HepG2 (cell line): ENCODE data around the gene ADRA2A. TPM values are rescaled to one million over a fixed set of nuclear protein-coding genes. Genes with fewer than 3 reads are reported as not detected.

ENCODE experiments used
- ATAC-seq: fragments of 200-7000 bp; cut with Tn5 transposase; 3 replicates; pipeline ENCODE4 v1.9.1; 2020; ENCODE audit warnings: mild to moderate bottlenecking, moderate library complexity
- BruUV-seq: library from RNA; stranded (reverse); fragments of 400-500 nt; replicated peaks from 2 replicates; lab custom pipeline; 2021; lab: Mats Ljungman, UMichigan
- CTCF ChIA-PET: fragments of 300-600 bp; formaldehyde crosslinking; extraction: SDS; loops from one replicate; lab custom pipeline; 2021; ENCODE audit warnings: low total read pairs, inconsistent platforms, low intra/inter-chr PET ratio; lab: Yijun Ruan, JAX
- POLR2A ChIA-PET: fragments of 350-600 bp; sonication (Branson Sonifier 250); formaldehyde crosslinking; loops from one replicate; lab custom pipeline; 2020; ENCODE audit warnings: antibody characterized with exemption, inconsistent platforms; lab: Yijun Ruan, JAX
- DNase-seq: peaks from one replicate; pipeline ENCODE4 v3.0.0-alpha.2; 2015; ENCODE audit warnings: low spot score
- FAIRE-seq: peaks from 3 replicates; lab custom pipeline; 2011; peaks lifted over from hg19 to GRCh38; lab: Jason Lieb, UNC
- H2AFZ ChIP-seq: one replicate; pipeline ENCODE4 v1.6.1; 2011; ENCODE audit warnings: low read length, inconsistent platforms
- H3K27ac ChIP-seq: fragments of 300-600 bp; 3 replicates; pipeline ENCODE4 v1.8.0; 2011; ENCODE audit warnings: mixed run types, mild to moderate bottlenecking, mixed read lengths, low read length, inconsistent platforms; ENCODE audit not compliant: insufficient read depth; ENCODE audit errors: extremely low read length
- H3K27me3 ChIP-seq, 2 experiments: fragments of 200-600 bp in 1 of 2; 2 replicates in 1 of 2; 3 replicates in 1 of 2; pipeline versions ENCODE4 v1.6.0 to v1.8.0; 2011; ENCODE audit warnings: low read length in 2 of 2, mild to moderate bottlenecking in 2 of 2, moderate library complexity in 2 of 2, inconsistent platforms in 1 of 2; ENCODE audit not compliant: insufficient read depth in 2 of 2, control insufficient read depth in 1 of 2
- H3K36me3 ChIP-seq, 2 experiments: fragments of 200-600 bp in 1 of 2; replicated peaks in 1 of 2; 2 replicates in 1 of 2; 3 replicates in 1 of 2; pipeline versions ENCODE4 v1.5.1 to v1.8.0; 2011; ENCODE audit warnings: low read length in 2 of 2, inconsistent platforms in 1 of 2; ENCODE audit not compliant: insufficient read depth in 2 of 2, control insufficient read depth in 1 of 2
- H3K4me1 ChIP-seq: 2 replicates; pipeline ENCODE4 v1.5.1; 2012; ENCODE audit warnings: low read length, inconsistent platforms; ENCODE audit not compliant: insufficient read depth
- H3K4me2 ChIP-seq: 2 replicates; pipeline ENCODE4 v1.6.0; 2011; ENCODE audit warnings: low read depth, low read length, inconsistent platforms
- H3K4me3 ChIP-seq, 3 experiments: fragments of 200-600 bp in 1 of 3; sonication (generic), shearing (Covaris generic) in 1 of 3; replicated peaks in 1 of 3; 2 replicates each; pipeline ENCODE4 v1.5.1; 2011 to 2016; ENCODE audit warnings: low read length in 3 of 3, inconsistent platforms in 2 of 3, low read depth in 2 of 3, mild to moderate bottlenecking in 2 of 3, control low read depth in 1 of 3, mixed read lengths in 1 of 3; ENCODE audit not compliant: insufficient read depth in 1 of 3
- H3K79me2 ChIP-seq: one replicate; pipeline ENCODE4 v1.6.1; 2011; ENCODE audit warnings: low read length, inconsistent platforms; ENCODE audit not compliant: insufficient read depth
- H3K9ac ChIP-seq: 2 replicates; pipeline ENCODE4 v1.6.0; 2011; ENCODE audit warnings: mild to moderate bottlenecking, low read depth, low read length, inconsistent platforms; ENCODE audit not compliant: insufficient read depth
- H3K9me3 ChIP-seq: 2 replicates; pipeline ENCODE4 v1.5.1; 2012; ENCODE audit warnings: mild to moderate bottlenecking, low read length
- H4K20me1 ChIP-seq: 2 replicates; pipeline ENCODE4 v1.6.0; 2011; ENCODE audit warnings: inconsistent platforms, mild to moderate bottlenecking, low read length, moderate library complexity; ENCODE audit not compliant: insufficient read depth
- BCLAF1 ChIP-seq: fragments of 450-650 bp; IDR thresholded peaks from 2 replicates; pipeline ENCODE4 v1.6.1; 2017; ENCODE audit warnings: mild to moderate bottlenecking
- EEA1 ChIP-seq: sonication (generic); formaldehyde crosslinking; IDR thresholded peaks from 2 replicates; pipeline ENCODE4 v1.5.1; 2020; ENCODE audit warnings: mild to moderate bottlenecking, missing genetic modification reagents, borderline replicate concordance
- FOXM1 ChIP-seq: sonication (generic); formaldehyde crosslinking; IDR thresholded peaks from 2 replicates; pipeline ENCODE4 v1.5.0; 2020; ENCODE audit warnings: missing genetic modification reagents
- GZF1 ChIP-seq: sonication (generic); formaldehyde crosslinking; IDR thresholded peaks from 2 replicates; pipeline ENCODE4 v1.5.1; 2020; ENCODE audit warnings: mild to moderate bottlenecking, missing genetic modification reagents
- HDAC2 ChIP-seq: sonication (generic); formaldehyde crosslinking; IDR thresholded peaks from 2 replicates; pipeline ENCODE4 v1.4.0; 2020; ENCODE audit warnings: missing genetic modification reagents
- PAXIP1 ChIP-seq: sonication (generic); formaldehyde crosslinking; conservative IDR thresholded peaks from 2 replicates; pipeline ENCODE4 v1.4.0; 2020; ENCODE audit warnings: mild to moderate bottlenecking, missing genetic modification reagents, moderate library complexity
- POLR2G ChIP-seq: fragments of 200-400 bp; formaldehyde crosslinking; IDR thresholded peaks from 2 replicates; pipeline ENCODE4 v1.6.1; 2018; ENCODE audit warnings: mild to moderate bottlenecking, low read depth, low read length, moderate library complexity
- RBAK ChIP-seq: sonication (generic); formaldehyde crosslinking; IDR thresholded peaks from 2 replicates; pipeline ENCODE4 v1.5.1; 2020; ENCODE audit warnings: mild to moderate bottlenecking, missing genetic modification reagents
- REXO4 ChIP-seq: sonication (generic); formaldehyde crosslinking; IDR thresholded peaks from 2 replicates; pipeline ENCODE4 v1.8.0; 2022; ENCODE audit warnings: missing genetic modification reagents, mild to moderate bottlenecking, borderline replicate concordance
- RFX1 ChIP-seq: fragments of 450-650 bp; IDR thresholded peaks from 2 replicates; pipeline ENCODE4 v1.6.1; 2017
- RXRA ChIP-seq: sonication (generic); formaldehyde crosslinking; IDR thresholded peaks from 2 replicates; pipeline ENCODE4 v1.5.1; 2020; ENCODE audit warnings: missing genetic modification reagents
- SRSF9 ChIP-seq: fragments of 200-400 bp; formaldehyde crosslinking; IDR thresholded peaks from 2 replicates; pipeline ENCODE4 v1.6.1; 2018; ENCODE audit warnings: borderline replicate concordance, mild to moderate bottlenecking, low read depth, low read length; ENCODE audit not compliant: insufficient read depth, poor library complexity, severe bottlenecking
- ZFAT ChIP-seq: sonication (generic); formaldehyde crosslinking; conservative IDR thresholded peaks from 2 replicates; pipeline ENCODE4 v1.8.1; 2023; ENCODE audit warnings: missing genetic modification reagents, inconsistent platforms
- ZFP62 ChIP-seq: sonication (generic); formaldehyde crosslinking; IDR thresholded peaks from 2 replicates; pipeline ENCODE4 v1.4.0; 2020; ENCODE audit warnings: missing genetic modification reagents
- ZFP82 ChIP-seq: sonication (generic); formaldehyde crosslinking; IDR thresholded peaks from 2 replicates; pipeline ENCODE4 v1.5.1; 2020; ENCODE audit warnings: mild to moderate bottlenecking, missing genetic modification reagents, borderline replicate concordance
- ZKSCAN5 ChIP-seq: sonication (generic); formaldehyde crosslinking; IDR thresholded peaks from 2 replicates; pipeline ENCODE4 v1.5.1; 2020; ENCODE audit warnings: mild to moderate bottlenecking, missing genetic modification reagents
- ZNF562 ChIP-seq: sonication (generic); formaldehyde crosslinking; IDR thresholded peaks from 2 replicates; pipeline ENCODE4 v1.8.0; 2022; ENCODE audit warnings: missing genetic modification reagents, borderline replicate concordance
- ZNF709 ChIP-seq: sonication (generic); formaldehyde crosslinking; IDR thresholded peaks from 2 replicates; pipeline ENCODE4 v1.5.0; 2020; ENCODE audit warnings: mild to moderate bottlenecking, missing genetic modification reagents
- ZNF737 ChIP-seq: sonication (generic); formaldehyde crosslinking; IDR thresholded peaks from 2 replicates; pipeline ENCODE4 v1.5.0; 2020; ENCODE audit warnings: missing genetic modification reagents, mild to moderate bottlenecking, borderline replicate concordance
- WGBS: methylation state at CpG from one replicate; pipeline ENCODE4 v1.1.6; 2017; ENCODE audit warnings: low lambda C conversion rate; 5-methylcytosine and 5-hydroxymethylcytosine counted together
- in situ Hi-C: cut with HindIII; loops from 2 replicates; pipeline ENCODE4 v1.10.0; 2017; ENCODE audit warnings: low pct_unique_long_range_greater_than_20kb; ENCODE audit not compliant: extremely low pct_ligation_motif_present
- intact Hi-C: fragments of 100-400 bp; cut with micrococcal nuclease; formaldehyde crosslinking; loops from one replicate; pipeline ENCODE4 v1.10.0; 2022; ENCODE audit not compliant: unreplicated experiment
- polyA plus RNA-seq, 8 experiments: library from polyadenylated mRNA; depleted of rRNA in 3 of 8; stranded (reverse) in 7 of 8; unstranded in 1 of 8; fragments of >200 nt; fragmentation: Illumina TruSeq in 4 of 8; extraction: Trizol in 4 of 8; gene quantifications; 2 replicates each; pipeline versions ENCODE4 v1.2.1 to v1.2.3, GENCODE V29; 2011 to 2016; ENCODE audit warnings: low read depth in 4 of 8, missing spikeins in 1 of 8, mixed read lengths in 1 of 8; ENCODE audit not compliant: insufficient read depth in 1 of 8
- total RNA-seq, 5 experiments: library from RNA; depleted of rRNA; stranded (reverse); fragments of >200 nt; fragmentation: Illumina TruSeq; extraction: Trizol; gene quantifications; 2 replicates each; pipeline ENCODE4 v1.2.3, GENCODE V29; 2016; ENCODE audit warnings: low read depth in 1 of 5

ADRA2A gene
- total and polyA plus RNA-seq, 2 of the 13 experiments (the other 11 are each of a cell fraction or from before 2014, with no cell fraction given), result 0.01 TPM; not detected in 1

GRCh38 chr10:111086574-111086973, 9.7 kb downstream of the ADRA2A start (continued):
- TF ChIP-seq PAXIP1 (CRISPR knock-in tag) (no peak), ZKSCAN5 (CRISPR knock-in tag) (no peak), EEA1 (CRISPR knock-in tag) (no peak)
- TF ChIP-seq, all 625 proteins: peak for 0

GRCh38 chr10:111087331-111087756, 10.5 kb downstream of the ADRA2A start:
- Histone ChIP-seq H2AFZ (no peak overlapping the region), H3K4me3 (no peak overlapping the region), H3K27me3 (peaks cover 0 to 5% of the 10 kb centered on the region in 2 experiments; a peak in 3 of 5 replicates), H3K9me3 (no peaks in the 10 kb centered on the region), H3K79me2 (no peaks in the 10 kb centered on the region), H3K9ac (no peak overlapping the region), H3K4me1 (no peaks in the 10 kb centered on the region), H3K4me2 (no peak overlapping the region), H4K20me1 (no peaks in the 10 kb centered on the region), H3K36me3 (no peaks in the 10 kb centered on the region), H3K27ac (no peak overlapping the region)
- in situ Hi-C loops, result loop anchor here (25.0 kb wide), 1 partner anchor 1225 kb away; no protein-coding TSS in a partner anchor
- ChIA-PET CTCF (no interaction called here), POLR2A (no interaction called here)
- DNase-seq (no peak), ATAC-seq (no peak), FAIRE-seq (no peak)
- no TSS peak for BruUV-seq
- intact Hi-C loops, result loop anchor here (10.0 kb wide), 1 partner anchor 197 kb away; no protein-coding TSS in a partner anchor
- 29% methylated on average over 10 of the region's 11 CpGs for WGBS
- no peak for TF ChIP-seq RFX1
- TF ChIP-seq HDAC2 (CRISPR knock-in tag), result no peak
- no peak for TF ChIP-seq RXRA
- TF ChIP-seq ZNF562 (CRISPR knock-in tag), result no peak
- TF ChIP-seq ZNF709, result no peak
- no peak for TF ChIP-seq REXO4 (CRISPR knock-in tag)
- no peak for TF ChIP-seq SRSF9
- TF ChIP-seq ZFP62 (CRISPR knock-in tag), result no peak
- no peak for TF ChIP-seq ZFP82 (CRISPR knock-in tag)
- no peak for TF ChIP-seq ZNF737 (CRISPR knock-in tag)
- TF ChIP-seq FOXM1 (CRISPR knock-in tag), result no peak
- TF ChIP-seq ZFAT, result no peak
- no peak for TF ChIP-seq BCLAF1
- no peak for TF ChIP-seq GZF1
- no peak for TF ChIP-seq RBAK (CRISPR knock-in tag)
- TF ChIP-seq POLR2G, result no peak
